ENCODE results near the gene ASCL2. TPM values are rescaled to one million over a fixed set of nuclear protein-coding genes. Genes with fewer than 3 reads are reported as not detected.

Gene ASCL2
- total RNA-seq, 1 experiment from 2014 or later, result 0.35 TPM

GRCh38 chr11:2300290-2300935, 30.0 kb upstream of the ASCL2 start:
- no peak overlapping the region for H3K4ac ChIP-seq (ENCODE audit: low read depth, low read length)
- H3K27me3 ChIP-seq (ENCODE audit: insufficient read depth, low read length), result no peaks in the 10 kb centered on the region; the same call in 1 of the 2 replicates
- no peak overlapping the region for H2AFZ ChIP-seq (ENCODE audit: low read length)
- no peaks in the 10 kb centered on the region for H3K79me2 ChIP-seq (ENCODE audit: insufficient read depth, low read length)
- no peaks in the 10 kb centered on the region for H3K36me3 Mint-ChIP-seq (ENCODE audit: insufficient read depth in 1 of 3, low read depth in 3 of 3)
- H3K9ac ChIP-seq (ENCODE audit: extremely low read depth, insufficient read length, low read length), result no peak overlapping the region
- no peak overlapping the region for H3K56ac ChIP-seq (ENCODE audit: insufficient read length, low read depth, low read length)
- no peak overlapping the region for H4K5ac ChIP-seq (ENCODE audit: insufficient read length, low read depth, low read length)
- no peak overlapping the region for H3K27ac ChIP-seq (ENCODE audit: insufficient read length, low read depth, low read length)
- H3K9me3 ChIP-seq (ENCODE audit: control insufficient read depth, low read depth, low read length), result no peaks in the 10 kb centered on the region
- no peaks in the 10 kb centered on the region for H4K20me1 ChIP-seq (ENCODE audit: control insufficient read depth, insufficient read depth, insufficient read length)
- H3K27me3 Mint-ChIP-seq (ENCODE audit: low read depth), result peaks cover 18% of the 10 kb centered on the region
- no peak overlapping the region for H3K27ac Mint-ChIP-seq
- no CpG with 5 or more reads among the region's 19 CpGs for WGBS (ENCODE audit: extremely low coverage, insufficient read length, low lambda C conversion rate)
- no peak overlapping the region for H2BK120ac ChIP-seq (ENCODE audit: low read depth, low read length, poor library complexity, severe bottlenecking)
- H3K14ac ChIP-seq (ENCODE audit: insufficient read depth, low read length), result no peak overlapping the region
- H2BK20ac ChIP-seq (ENCODE audit: low read depth, low read length, poor library complexity, severe bottlenecking), result no peak overlapping the region
- H2BK12ac ChIP-seq (ENCODE audit: insufficient read length, low read depth, low read length), result no peak overlapping the region
- no peaks in the 10 kb centered on the region for H3K79me1 ChIP-seq (ENCODE audit: insufficient read depth, low read depth, low read length, poor library complexity, severe bottlenecking)
- no peak overlapping the region for H4K8ac ChIP-seq (replicated peaks; ENCODE audit: insufficient read length, low read depth, low read length)
- no peak overlapping the region for H3K4me3 Mint-ChIP-seq
- no peak overlapping the region for H4K91ac ChIP-seq (ENCODE audit: insufficient read length, low read depth, low read length)
- no peak overlapping the region for H3K23ac ChIP-seq (ENCODE audit: insufficient read length, low read depth, low read length)
- H3K18ac ChIP-seq (ENCODE audit: insufficient read length, low read depth, low read length), result no peak overlapping the region
- TF ChIP-seq, protein P1, sequence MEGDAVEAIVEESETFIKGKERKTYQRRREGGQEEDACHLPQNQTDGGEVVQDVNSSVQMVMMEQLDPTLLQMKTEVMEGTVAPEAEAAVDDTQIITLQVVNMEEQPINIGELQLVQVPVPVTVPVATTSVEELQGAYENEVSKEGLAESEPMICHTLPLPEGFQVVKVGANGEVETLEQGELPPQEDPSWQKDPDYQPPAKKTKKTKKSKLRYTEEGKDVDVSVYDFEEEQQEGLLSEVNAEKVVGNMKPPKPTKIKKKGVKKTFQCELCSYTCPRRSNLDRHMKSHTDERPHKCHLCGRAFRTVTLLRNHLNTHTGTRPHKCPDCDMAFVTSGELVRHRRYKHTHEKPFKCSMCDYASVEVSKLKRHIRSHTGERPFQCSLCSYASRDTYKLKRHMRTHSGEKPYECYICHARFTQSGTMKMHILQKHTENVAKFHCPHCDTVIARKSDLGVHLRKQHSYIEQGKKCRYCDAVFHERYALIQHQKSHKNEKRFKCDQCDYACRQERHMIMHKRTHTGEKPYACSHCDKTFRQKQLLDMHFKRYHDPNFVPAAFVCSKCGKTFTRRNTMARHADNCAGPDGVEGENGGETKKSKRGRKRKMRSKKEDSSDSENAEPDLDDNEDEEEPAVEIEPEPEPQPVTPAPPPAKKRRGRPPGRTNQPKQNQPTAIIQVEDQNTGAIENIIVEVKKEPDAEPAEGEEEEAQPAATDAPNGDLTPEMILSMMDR (conservative IDR thresholded peaks at IDR 0.05), result no peak
- no peak overlapping the region for H2AK5ac ChIP-seq (ENCODE audit: insufficient read length, low read length)
- H3T11ph ChIP-seq (ENCODE audit: low read length), result no peak overlapping the region
- no peaks in the 10 kb centered on the region for H3K23me2 ChIP-seq (ENCODE audit: insufficient read length, low read depth, low read length, poor library complexity, severe bottlenecking)
- no peaks in the 10 kb centered on the region for H3K4me1 ChIP-seq (ENCODE audit: insufficient read depth, low read length)
- no peaks in the 10 kb centered on the region for H3K9me3 Mint-ChIP-seq
- no peak for DNase-seq
- H2BK5ac ChIP-seq (ENCODE audit: insufficient read length, low read length), result no peak overlapping the region
- H3K4me1 Mint-ChIP-seq, result no peaks in the 10 kb centered on the region
- no peak overlapping the region for H2BK15ac ChIP-seq (ENCODE audit: low read depth, low read length)
- H3K4me2 ChIP-seq (ENCODE audit: insufficient read depth, insufficient read length, low read length), result no peak overlapping the region

Measured in H9 (cell line).